GM10248 (cell line): ENCODE results near the gene TOB1.

Source experiments
- CTCF ChIA-PET: fragments of 300-600 bp; sonication (Branson Sonifier 250); formaldehyde crosslinking; extraction: SDS; loops from one replicate; lab custom pipeline; 2021; ENCODE audit warnings: antibody characterized with exemption; lab: Yijun Ruan, JAX
- POLR2A ChIA-PET: fragments of 350-650 bp; sonication (Branson Sonifier 250); formaldehyde crosslinking; extraction: SDS; loops from one replicate; lab custom pipeline; 2020; ENCODE audit warnings: antibody characterized with exemption; lab: Yijun Ruan, JAX
- DNase-seq: peaks from one replicate; pipeline ENCODE4 v3.0.0; 2012; ENCODE audit errors: extremely low spot score
- CTCF ChIP-seq: IDR thresholded peaks from 2 replicates; pipeline ENCODE4 v1.5.1; 2012; ENCODE audit warnings: mild to moderate bottlenecking, low read depth; ENCODE audit errors: extremely low read depth, missing control alignments, control extremely low read depth

The TOB1 gene

DNA sequence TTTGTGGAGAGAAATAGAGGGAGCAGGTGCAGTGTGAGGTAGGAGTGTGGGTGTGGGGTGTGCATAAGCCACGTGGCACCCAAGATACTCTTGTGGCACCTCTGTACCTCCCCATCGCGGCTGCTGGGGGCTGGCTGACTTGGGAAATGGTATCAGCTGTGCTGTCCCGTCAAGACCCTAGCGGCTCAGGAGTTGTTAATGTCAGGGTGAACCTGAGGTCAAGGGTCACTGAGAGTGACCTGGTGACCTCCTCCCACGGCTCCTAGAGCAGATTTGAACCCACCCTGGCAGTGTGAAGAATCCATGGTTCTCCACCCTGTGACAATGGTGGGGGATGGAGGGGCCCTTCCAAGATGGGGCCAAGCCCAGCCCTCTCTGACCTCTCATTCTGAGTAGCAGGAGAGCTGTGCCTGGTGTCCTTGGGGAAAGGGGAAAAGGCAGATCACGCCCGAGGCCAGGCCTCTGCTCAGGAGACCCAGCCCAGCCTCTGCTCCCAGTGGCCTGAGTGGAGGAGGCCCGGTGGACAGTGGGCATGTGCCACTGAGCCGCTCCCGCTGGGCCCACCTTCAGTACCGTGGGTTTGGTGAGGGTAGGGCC is 33.8 kb downstream of the TOB1 start:
- no peak for TF ChIP-seq CTCF
- POLR2A ChIA-PET: no interaction called here
- CTCF ChIA-PET: interaction anchor here (1.1 to 8.5 kb wide), 5 partner anchors 10 to 49 kb away, joined by 3 to 65 read pairs (median 46); no protein-coding TSS in a partner anchor
- DNase-seq: no peak

DNA sequence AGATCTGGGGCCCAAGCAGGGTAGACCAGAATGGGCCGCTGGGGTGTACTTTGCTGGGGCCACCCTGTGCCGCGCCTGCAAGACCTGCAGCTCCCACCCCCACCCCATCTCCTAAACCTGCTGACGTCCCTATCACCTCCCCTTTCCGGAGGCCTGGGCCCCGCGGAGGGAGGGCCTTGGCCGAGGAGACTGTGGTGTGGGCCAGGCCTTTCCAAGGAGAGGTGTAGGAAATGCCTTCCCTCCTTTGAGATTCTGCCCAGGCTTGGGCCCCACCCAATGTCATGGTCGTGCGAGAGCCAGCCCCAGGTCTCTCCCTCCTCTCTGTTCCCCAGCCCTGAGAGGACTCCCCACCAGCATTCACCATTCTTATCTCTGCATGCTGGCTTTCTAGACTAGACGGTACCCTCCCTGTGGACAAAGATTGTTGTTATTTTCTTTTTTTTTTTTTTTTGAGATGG is 34.7 kb downstream of the TOB1 start:
- ChIA-PET CTCF (interaction anchor here (1.1 to 8.5 kb wide), 4 partner anchors 11 to 118 kb away, joined by 3 to 65 read pairs (median 54); no protein-coding TSS in a partner anchor), POLR2A (no interaction called here)
- DNase-seq: no peak
- no peak for TF ChIP-seq CTCF

GRCh38 chr17:50830994-50831393 is 35.2 kb downstream of the TOB1 start:
- no peak for DNase-seq
- CTCF ChIA-PET: interaction anchor here (1.1 to 8.5 kb wide), 5 partner anchors 11 to 119 kb away, joined by 3 to 65 read pairs (median 46); no protein-coding TSS in a partner anchor
- TF ChIP-seq CTCF: no peak
- POLR2A ChIA-PET: no interaction called here

DNA sequence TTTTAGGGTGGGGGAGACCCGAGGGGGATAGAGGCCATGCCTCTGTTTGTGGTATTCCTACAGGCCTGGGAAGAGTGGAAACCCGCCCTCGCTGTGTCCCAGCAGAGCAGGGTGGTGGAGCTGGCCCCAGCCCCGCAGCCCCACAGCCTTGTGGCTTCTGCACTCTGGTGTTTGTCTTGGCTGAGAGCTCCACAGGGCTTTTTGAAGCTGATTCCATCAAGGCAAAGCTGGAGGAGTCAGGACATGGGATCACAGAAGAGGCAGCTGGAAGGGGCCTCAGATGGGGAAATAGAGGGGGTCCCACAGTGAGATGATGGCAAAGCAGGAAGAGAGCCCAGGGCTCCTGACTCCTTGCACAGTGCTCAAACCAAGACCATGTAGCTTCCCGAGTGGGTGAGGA is 35.8 kb downstream of the TOB1 start:
- POLR2A ChIA-PET: no interaction called here
- CTCF ChIA-PET: interaction anchor here (1.1 to 8.5 kb wide), 6 partner anchors 12 to 119 kb away, joined by 3 to 65 read pairs (median 24); no protein-coding TSS in a partner anchor

GRCh38 chr17:50829332-50829731 is 36.8 kb downstream of the TOB1 start:
- no peak for TF ChIP-seq CTCF
- DNase-seq: no peak
- ChIA-PET CTCF (interaction anchor here (1.2 to 8.5 kb wide), 5 partner anchors 12 to 128 kb away, joined by 3 to 65 read pairs (median 46); no protein-coding TSS in a partner anchor), POLR2A (no interaction called here)

More for the DNA sequence above, 35.8 kb downstream of the TOB1 start:
- DNase-seq: no peak
- no peak for TF ChIP-seq CTCF

DNA sequence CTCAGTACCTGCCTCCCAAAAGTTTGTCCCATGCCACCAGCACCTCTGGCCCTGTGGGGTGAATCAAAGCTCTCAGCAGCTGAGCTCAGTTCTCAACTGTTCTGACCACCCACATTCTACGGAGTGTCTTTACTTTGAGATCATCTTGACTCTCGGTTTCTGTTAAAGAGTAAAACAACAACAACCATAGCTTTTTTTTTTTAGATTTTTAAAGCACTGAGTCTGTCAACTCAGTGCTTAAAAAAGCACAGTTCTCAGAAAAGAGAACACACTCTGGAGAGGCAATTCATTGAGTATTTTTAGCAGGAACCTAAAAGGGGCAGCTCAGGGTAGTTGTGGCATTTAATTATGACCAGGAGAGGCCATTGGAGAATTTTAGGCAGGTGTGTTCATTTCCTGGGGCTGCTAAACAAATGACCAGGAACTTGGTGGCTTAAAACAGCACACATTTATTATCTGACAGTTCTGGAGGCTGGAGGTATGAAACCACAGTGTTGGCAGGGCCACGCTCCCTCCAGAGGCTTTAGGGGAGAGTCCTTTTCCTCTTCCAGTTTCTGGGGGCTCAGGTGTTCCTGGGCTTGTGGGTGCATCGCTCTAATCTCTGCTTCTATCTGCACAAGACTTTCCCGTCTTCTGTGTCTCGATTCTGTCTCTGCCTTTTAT is 37.5 kb downstream of the TOB1 start:
- TF ChIP-seq CTCF: no peak
- ChIA-PET POLR2A (interaction anchor here (1.0 kb wide), 1 partner anchor 38 kb away, joined by 11 read pairs; the partner anchor contains the start of gene TOB1), CTCF (interaction anchor here (0.6 to 8.5 kb wide), 7 partner anchors 9 to 217 kb away, joined by 3 to 65 read pairs (median 6); no protein-coding TSS in a partner anchor)
- DNase-seq: peak; percentile 78
